ENCODE measurements around the gene ROBO1.

DNA sequence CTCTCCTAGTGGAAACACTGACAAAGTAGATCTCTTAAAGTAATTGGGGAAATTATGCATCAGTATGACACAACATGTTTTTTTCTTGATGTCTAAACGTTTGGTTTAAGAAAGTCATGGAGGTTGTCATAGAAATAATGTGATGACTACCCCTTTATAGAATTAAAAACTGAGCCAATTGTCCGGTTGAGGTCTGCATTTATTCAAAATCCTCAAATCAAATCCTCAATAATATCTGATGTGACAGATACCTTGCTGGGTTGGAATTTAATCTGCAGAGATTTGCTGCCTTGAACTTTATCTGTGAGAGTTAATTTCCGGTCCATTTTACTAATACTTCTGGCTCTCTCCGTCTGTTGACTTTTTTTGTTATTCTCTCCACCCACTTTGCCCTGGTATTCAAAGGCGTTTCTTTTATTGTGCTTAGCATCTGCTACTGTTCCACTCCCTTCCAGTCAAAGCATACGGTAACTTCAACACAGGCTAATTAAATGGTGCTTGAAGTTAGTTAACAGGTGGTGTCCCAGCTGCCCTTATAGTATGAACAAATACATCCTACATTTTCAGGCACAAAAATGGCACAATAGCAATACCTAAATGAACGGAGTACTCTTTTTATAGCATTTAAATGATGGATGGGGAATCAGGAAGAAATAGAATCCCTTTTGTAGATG lies 628.3 kb downstream of the ROBO1 start:
- no peak for TF ChIP-seq EZH2 (IDR thresholded peaks at IDR 0.05; ENCODE audit: insufficient read depth, poor library complexity, severe bottlenecking)
- no peak for TF ChIP-seq EZH2phosphoT487 (IDR thresholded peaks at IDR 0.05; ENCODE audit: insufficient read depth, low read depth)
